ENCODE measurements around the gene PIANP. TPM values are rescaled to one million over a fixed set of nuclear protein-coding genes. Genes with fewer than 3 reads are reported as not detected.

Gene PIANP
- polyA plus RNA-seq (2013): 0.06 and 0.14 TPM in 2 replicates

- no CpG with 5 or more reads among the region's 43 CpGs for WGBS (ENCODE audit: extremely low coverage, insufficient coverage, insufficient read length)
- no peaks in the 10 kb centered on the region for H3K36me3 ChIP-seq (ENCODE audit: control insufficient read depth in 1 of 2, insufficient read depth in 2 of 2, low read length in 2 of 2)
Observed at GRCh38 chr12:6700646-6701051, at the start of gene PIANP. TSS of gene PIANP (minus strand) at chr12:6700815. CDS start at chr12:6698061, 2,754 bp downstream.

GRCh38 chr12:6748761-6749160 is 48.1 kb upstream of the PIANP start:
- no CpG with 5 or more reads among the region's 28 CpGs for WGBS (ENCODE audit: extremely low coverage, insufficient coverage, insufficient read length)
- Histone ChIP-seq H2BK5ac (ENCODE audit: low read depth, low read length, poor library complexity) (no peak overlapping the region), H4K8ac (ENCODE audit: low read depth, low read length) (no peak overlapping the region)

More at GRCh38 chr12:6700646-6701051, at the start of gene PIANP:
- no peak within 1 kb of the TSS for H4K91ac ChIP-seq (ENCODE audit: low read depth, low read length)
- peak within 1 kb of the TSS; percentile 6 for H3K18ac ChIP-seq (ENCODE audit: low read length)
- no peak within 1 kb of the TSS for H3K23ac ChIP-seq (ENCODE audit: low read length)
- no peak within 1 kb of the TSS for H4K8ac ChIP-seq (ENCODE audit: low read depth, low read length)
- H3K79me2 ChIP-seq (ENCODE audit: control insufficient read depth, insufficient read depth, low read length, poor library complexity): no peaks in the 10 kb centered on the region
- H4K12ac ChIP-seq (ENCODE audit: low read depth, low read length): no peak within 1 kb of the TSS
- no peaks in the 10 kb centered on the region for H3K79me1 ChIP-seq (ENCODE audit: low read length)
- no peak within 1 kb of the TSS for H3K4ac ChIP-seq (ENCODE audit: low read depth, low read length)
- no peak within 1 kb of the TSS for H3K4me3 ChIP-seq (ENCODE audit: low read depth, low read length)
- no peak within 1 kb of the TSS for H3K27ac ChIP-seq (ENCODE audit: low read depth, low read length)
- H3K9ac ChIP-seq (ENCODE audit: low read length): peak within 1 kb of the TSS; percentile 16
- H2BK5ac ChIP-seq (ENCODE audit: low read depth, low read length, poor library complexity): no peak within 1 kb of the TSS
- peak within 1 kb of the TSS; percentile 67 for H2AFZ ChIP-seq (ENCODE audit: insufficient read depth, low read length, poor library complexity)
- peak within 1 kb of the TSS; percentile 68 for H3K4me2 ChIP-seq (ENCODE audit: low read length)
- H3K14ac ChIP-seq (ENCODE audit: low read length): no peak within 1 kb of the TSS
- no peaks in the 10 kb centered on the region for H3K9me3 ChIP-seq (ENCODE audit: insufficient read depth, low read depth, low read length)
- DNase-seq: peak in 1 of 2 donors; percentile 38
- peaks cover 31% of the 10 kb centered on the region for H3K27me3 ChIP-seq (ENCODE audit: insufficient read depth, low read length)
- no peak within 1 kb of the TSS for H2BK12ac ChIP-seq (ENCODE audit: low read length)
- H2AK5ac ChIP-seq (ENCODE audit: low read length): no peak within 1 kb of the TSS
- peaks cover 4 to 8% of the 10 kb centered on the region in 2 experiments for H3K4me1 ChIP-seq (ENCODE audit: control insufficient read depth in 1 of 2, insufficient read depth in 2 of 2, low read length in 2 of 2)
- no peak within 1 kb of the TSS for H2BK120ac ChIP-seq (ENCODE audit: insufficient read depth, low read length, poor library complexity)

GRCh38 chr12:6747216-6747615 is 46.6 kb upstream of the PIANP start:
- no CpG with 5 or more reads among the region's 4 CpGs for WGBS (ENCODE audit: extremely low coverage, insufficient coverage, insufficient read length)
- H2AK5ac ChIP-seq (ENCODE audit: low read length): no peak overlapping the region
- H3K23ac ChIP-seq (ENCODE audit: low read length): no peak overlapping the region
- peaks cover 5% of the 10 kb centered on the region for H3K9me3 ChIP-seq (ENCODE audit: insufficient read depth, low read depth, low read length)
- peaks cover 5% of the 10 kb centered on the region for H3K79me2 ChIP-seq (ENCODE audit: control insufficient read depth, insufficient read depth, low read length, poor library complexity)
- H4K8ac ChIP-seq (ENCODE audit: low read depth, low read length): no peak overlapping the region
- no peak overlapping the region for H2AFZ ChIP-seq (ENCODE audit: insufficient read depth, low read length, poor library complexity)
- no peak overlapping the region for H2BK12ac ChIP-seq (ENCODE audit: low read length)
- H3K27ac ChIP-seq (ENCODE audit: low read depth, low read length): no peak overlapping the region
- no peak overlapping the region for H2BK5ac ChIP-seq (ENCODE audit: low read depth, low read length, poor library complexity)
- peaks cover 20 to 25% of the 10 kb centered on the region in 2 experiments for H3K4me1 ChIP-seq (ENCODE audit: control insufficient read depth in 1 of 2, insufficient read depth in 2 of 2, low read length in 2 of 2)
- no peak overlapping the region for H3K14ac ChIP-seq (ENCODE audit: low read length)
- peaks cover under 1% of the 10 kb centered on the region for H3K79me1 ChIP-seq (ENCODE audit: low read length)
- H3K18ac ChIP-seq (ENCODE audit: low read length): no peak overlapping the region
- H4K12ac ChIP-seq (ENCODE audit: low read depth, low read length): no peak overlapping the region
- H3K36me3 ChIP-seq (ENCODE audit: control insufficient read depth in 1 of 2, insufficient read depth in 2 of 2, low read length in 2 of 2): peaks cover 46 to 61% of the 10 kb centered on the region in 2 experiments
- H3K4me2 ChIP-seq (ENCODE audit: low read length): no peak overlapping the region
- no peak overlapping the region for H3K4me3 ChIP-seq (ENCODE audit: low read depth, low read length)
- no peak overlapping the region for H3K9ac ChIP-seq (ENCODE audit: low read length)
- no peak overlapping the region for H4K91ac ChIP-seq (ENCODE audit: low read depth, low read length)
- H3K27me3 ChIP-seq (ENCODE audit: insufficient read depth, low read length): no peaks in the 10 kb centered on the region
- DNase-seq: no peak
- no peak overlapping the region for H2BK120ac ChIP-seq (ENCODE audit: insufficient read depth, low read length, poor library complexity)
- H3K4ac ChIP-seq (ENCODE audit: low read depth, low read length): no peak overlapping the region

More at GRCh38 chr12:6748761-6749160, 48.1 kb upstream of the PIANP start:
- Histone ChIP-seq H3K4me1 (ENCODE audit: control insufficient read depth in 1 of 2, insufficient read depth in 2 of 2, low read length in 2 of 2) (peaks cover 20 to 25% of the 10 kb centered on the region in 2 experiments), H4K12ac (ENCODE audit: low read depth, low read length) (no peak overlapping the region), H3K23ac (ENCODE audit: low read length) (no peak overlapping the region), H4K91ac (ENCODE audit: low read depth, low read length) (no peak overlapping the region), H3K4me3 (ENCODE audit: low read depth, low read length) (no peak overlapping the region), H3K36me3 (ENCODE audit: control insufficient read depth in 1 of 2, insufficient read depth in 2 of 2, low read length in 2 of 2) (peaks cover 46 to 61% of the 10 kb centered on the region in 2 experiments), H2BK120ac (ENCODE audit: insufficient read depth, low read length, poor library complexity) (no peak overlapping the region), H3K27ac (ENCODE audit: low read depth, low read length) (no peak overlapping the region), H3K18ac (ENCODE audit: low read length) (no peak overlapping the region), H3K79me1 (ENCODE audit: low read length) (peaks cover 12% of the 10 kb centered on the region), H3K4ac (ENCODE audit: low read depth, low read length) (no peak overlapping the region), H3K27me3 (ENCODE audit: insufficient read depth, low read length) (no peaks in the 10 kb centered on the region), H3K79me2 (ENCODE audit: control insufficient read depth, insufficient read depth, low read length, poor library complexity) (peaks cover 15% of the 10 kb centered on the region), H3K4me2 (ENCODE audit: low read length) (no peak overlapping the region), H3K14ac (ENCODE audit: low read length) (no peak overlapping the region), H2AK5ac (ENCODE audit: low read length) (no peak overlapping the region), H3K9me3 (ENCODE audit: insufficient read depth, low read depth, low read length) (peaks cover 5% of the 10 kb centered on the region), H3K9ac (ENCODE audit: low read length) (no peak overlapping the region), H2AFZ (ENCODE audit: insufficient read depth, low read length, poor library complexity) (no peak overlapping the region), H2BK12ac (ENCODE audit: low read length) (no peak overlapping the region)
- DNase-seq: no peak

GRCh38 chr12:6745741-6746525 is 45.3 kb upstream of the PIANP start:
- Histone ChIP-seq H3K27ac (ENCODE audit: low read depth, low read length) (peak overlapping the region; percentile 48), H3K9ac (ENCODE audit: low read length) (no peak overlapping the region)
- no CpG with 5 or more reads among the region's 13 CpGs for WGBS (ENCODE audit: extremely low coverage, insufficient coverage, insufficient read length)

More at GRCh38 chr12:6745741-6746525, 45.3 kb upstream of the PIANP start:
- Histone ChIP-seq H3K27me3 (ENCODE audit: insufficient read depth, low read length) (no peaks in the 10 kb centered on the region), H2AFZ (ENCODE audit: insufficient read depth, low read length, poor library complexity) (no peak overlapping the region), H3K9me3 (ENCODE audit: insufficient read depth, low read depth, low read length) (peaks cover 5% of the 10 kb centered on the region), H2BK12ac (ENCODE audit: low read length) (no peak overlapping the region), H3K79me2 (ENCODE audit: control insufficient read depth, insufficient read depth, low read length, poor library complexity) (no peaks in the 10 kb centered on the region), H2BK120ac (ENCODE audit: insufficient read depth, low read length, poor library complexity) (no peak overlapping the region), H3K4me1 (ENCODE audit: control insufficient read depth in 1 of 2, insufficient read depth in 2 of 2, low read length in 2 of 2) (peaks cover 15 to 19% of the 10 kb centered on the region in 2 experiments), H3K23ac (ENCODE audit: low read length) (no peak overlapping the region), H2BK5ac (ENCODE audit: low read depth, low read length, poor library complexity) (peak overlapping the region; percentile 6), H3K4me3 (ENCODE audit: low read depth, low read length) (no peak overlapping the region), H3K4me2 (ENCODE audit: low read length) (no peak overlapping the region), H3K14ac (ENCODE audit: low read length) (no peak overlapping the region), H3K79me1 (ENCODE audit: low read length) (no peaks in the 10 kb centered on the region), H4K12ac (ENCODE audit: low read depth, low read length) (no peak overlapping the region), H2AK5ac (ENCODE audit: low read length) (no peak overlapping the region), H3K18ac (ENCODE audit: low read length) (no peak overlapping the region), H3K4ac (ENCODE audit: low read depth, low read length) (no peak overlapping the region), H4K8ac (ENCODE audit: low read depth, low read length) (no peak overlapping the region), H4K91ac (ENCODE audit: low read depth, low read length) (peak overlapping the region; percentile 52), H3K36me3 (ENCODE audit: control insufficient read depth in 1 of 2, insufficient read depth in 2 of 2, low read length in 2 of 2) (peaks cover 37 to 51% of the 10 kb centered on the region in 2 experiments)
- peak; percentile 46 to 60 for DNase-seq
